ENCODE measurements around the gene WRNIP1.

Gene WRNIP1

GRCh38 chr6:2821554-2821953 is 56.4 kb downstream of the WRNIP1 start:
- Histone ChIP-seq H3K4me3 (ENCODE audit: low read depth, low read length) (no peak overlapping the region), H3K27me3 (ENCODE audit: insufficient read depth, low read length) (no peaks in the 10 kb centered on the region), H3K27ac (ENCODE audit: low read depth, low read length) (no peak overlapping the region), H2AFZ (ENCODE audit: low read length, unreplicated experiment) (no peak overlapping the region), H3K4me1 (ENCODE audit: control insufficient read depth, insufficient read depth, low read length, unreplicated experiment) (peaks cover 21% of the 10 kb centered on the region), H3K79me2 (ENCODE audit: control insufficient read depth, insufficient read depth, low read length, unreplicated experiment) (no peaks in the 10 kb centered on the region), H3K36me3 (ENCODE audit: insufficient read depth, low read length) (no peaks in the 10 kb centered on the region; the same call in 1 of the 2 replicates)

GRCh38 chr6:2823104-2823850 is 58.1 kb downstream of the WRNIP1 start:
- no peak overlapping the region for H3K27ac ChIP-seq (ENCODE audit: low read depth, low read length)
- H2AFZ ChIP-seq (ENCODE audit: low read length, unreplicated experiment): no peak overlapping the region

GRCh38 chr6:2826131-2826530 is 60.9 kb downstream of the WRNIP1 start:
- Histone ChIP-seq H3K27ac (ENCODE audit: low read depth, low read length) (no peak overlapping the region), H3K27me3 (ENCODE audit: insufficient read depth, low read length) (no peaks in the 10 kb centered on the region), H3K4me3 (ENCODE audit: low read depth, low read length) (no peak overlapping the region), H3K4me1 (ENCODE audit: control insufficient read depth, insufficient read depth, low read length, unreplicated experiment) (no peaks in the 10 kb centered on the region), H2AFZ (ENCODE audit: low read length, unreplicated experiment) (no peak overlapping the region), H3K36me3 (ENCODE audit: insufficient read depth, low read length) (0 out of 2 replicates have a peak, but pooled peaks cover 2% of the 10 kb centered on the region), H3K79me2 (ENCODE audit: control insufficient read depth, insufficient read depth, low read length, unreplicated experiment) (no peaks in the 10 kb centered on the region)

More at GRCh38 chr6:2823104-2823850, 58.1 kb downstream of the WRNIP1 start:
- Histone ChIP-seq H3K4me3 (ENCODE audit: low read depth, low read length) (no peak overlapping the region), H3K79me2 (ENCODE audit: control insufficient read depth, insufficient read depth, low read length, unreplicated experiment) (no peaks in the 10 kb centered on the region), H3K27me3 (ENCODE audit: insufficient read depth, low read length) (no peaks in the 10 kb centered on the region), H3K4me1 (ENCODE audit: control insufficient read depth, insufficient read depth, low read length, unreplicated experiment) (peaks cover 12% of the 10 kb centered on the region), H3K36me3 (ENCODE audit: insufficient read depth, low read length) (no peaks in the 10 kb centered on the region)

- Histone ChIP-seq H3K79me2 (ENCODE audit: control insufficient read depth, insufficient read depth, low read length, unreplicated experiment) (no peaks in the 10 kb centered on the region), H3K36me3 (ENCODE audit: insufficient read depth, low read length) (0 out of 2 replicates have a peak, but pooled peaks cover 3% of the 10 kb centered on the region), H2AFZ (ENCODE audit: low read length, unreplicated experiment) (no peak overlapping the region), H3K4me3 (ENCODE audit: low read depth, low read length) (no peak overlapping the region), H3K27ac (ENCODE audit: low read depth, low read length) (no peak overlapping the region), H3K4me1 (ENCODE audit: control insufficient read depth, insufficient read depth, low read length, unreplicated experiment) (no peaks in the 10 kb centered on the region), H3K27me3 (ENCODE audit: insufficient read depth, low read length) (no peaks in the 10 kb centered on the region)
Observed at GRCh38 chr6:2827142-2827541, 61.9 kb downstream of the WRNIP1 start.

GRCh38 chr6:2828629-2829028 is 63.4 kb downstream of the WRNIP1 start:
- Histone ChIP-seq H3K4me3 (ENCODE audit: low read depth, low read length) (no peak overlapping the region), H3K36me3 (ENCODE audit: insufficient read depth, low read length) (peaks cover 12% of the 10 kb centered on the region; the same call in 1 of the 2 replicates), H2AFZ (ENCODE audit: low read length, unreplicated experiment) (no peak overlapping the region), H3K4me1 (ENCODE audit: control insufficient read depth, insufficient read depth, low read length, unreplicated experiment) (no peaks in the 10 kb centered on the region), H3K79me2 (ENCODE audit: control insufficient read depth, insufficient read depth, low read length, unreplicated experiment) (no peaks in the 10 kb centered on the region), H3K27ac (ENCODE audit: low read depth, low read length) (no peak overlapping the region), H3K27me3 (ENCODE audit: insufficient read depth, low read length) (no peaks in the 10 kb centered on the region)

GRCh38 chr6:2829253-2829652 is 64.1 kb downstream of the WRNIP1 start:
- H3K4me3 ChIP-seq (ENCODE audit: low read depth, low read length): no peak overlapping the region
- no peak overlapping the region for H2AFZ ChIP-seq (ENCODE audit: low read length, unreplicated experiment)
- H3K79me2 ChIP-seq (ENCODE audit: control insufficient read depth, insufficient read depth, low read length, unreplicated experiment): no peaks in the 10 kb centered on the region
- no peaks in the 10 kb centered on the region for H3K27me3 ChIP-seq (ENCODE audit: insufficient read depth, low read length)
- no peaks in the 10 kb centered on the region for H3K4me1 ChIP-seq (ENCODE audit: control insufficient read depth, insufficient read depth, low read length, unreplicated experiment)
- peaks cover 13% of the 10 kb centered on the region; the same call in 1 of the 2 replicates for H3K36me3 ChIP-seq (ENCODE audit: insufficient read depth, low read length)
- H3K27ac ChIP-seq (ENCODE audit: low read depth, low read length): no peak overlapping the region

GRCh38 chr6:2830183-2830582 is 65.0 kb downstream of the WRNIP1 start:
- no peak overlapping the region for H3K27ac ChIP-seq (ENCODE audit: low read depth, low read length)

GRCh38 chr6:2831392-2831791 is 66.2 kb downstream of the WRNIP1 start:
- no peak overlapping the region for H3K4me3 ChIP-seq (ENCODE audit: low read depth, low read length)
- no peak overlapping the region for H2AFZ ChIP-seq (ENCODE audit: low read length, unreplicated experiment)
- H3K36me3 ChIP-seq (ENCODE audit: insufficient read depth, low read length): peaks cover 23% of the 10 kb centered on the region
- no peak overlapping the region for H3K27ac ChIP-seq (ENCODE audit: low read depth, low read length)
- H3K4me1 ChIP-seq (ENCODE audit: control insufficient read depth, insufficient read depth, low read length, unreplicated experiment): no peaks in the 10 kb centered on the region
- no peaks in the 10 kb centered on the region for H3K27me3 ChIP-seq (ENCODE audit: insufficient read depth, low read length)
- no peaks in the 10 kb centered on the region for H3K79me2 ChIP-seq (ENCODE audit: control insufficient read depth, insufficient read depth, low read length, unreplicated experiment)

More at GRCh38 chr6:2830183-2830582, 65.0 kb downstream of the WRNIP1 start:
- no peak overlapping the region for H3K4me3 ChIP-seq (ENCODE audit: low read depth, low read length)
- no peaks in the 10 kb centered on the region for H3K79me2 ChIP-seq (ENCODE audit: control insufficient read depth, insufficient read depth, low read length, unreplicated experiment)
- peaks cover 14% of the 10 kb centered on the region for H3K36me3 ChIP-seq (ENCODE audit: insufficient read depth, low read length)
- H2AFZ ChIP-seq (ENCODE audit: low read length, unreplicated experiment): no peak overlapping the region
- H3K27me3 ChIP-seq (ENCODE audit: insufficient read depth, low read length): no peaks in the 10 kb centered on the region
- H3K4me1 ChIP-seq (ENCODE audit: control insufficient read depth, insufficient read depth, low read length, unreplicated experiment): no peaks in the 10 kb centered on the region

- H3K27me3 ChIP-seq (ENCODE audit: insufficient read depth, low read length): no peaks in the 10 kb centered on the region
- H3K36me3 ChIP-seq (ENCODE audit: insufficient read depth, low read length): peaks cover 34% of the 10 kb centered on the region
- H3K4me1 ChIP-seq (ENCODE audit: control insufficient read depth, insufficient read depth, low read length, unreplicated experiment): peaks cover 10% of the 10 kb centered on the region
- H3K79me2 ChIP-seq (ENCODE audit: control insufficient read depth, insufficient read depth, low read length, unreplicated experiment): no peaks in the 10 kb centered on the region
- no peak overlapping the region for H3K4me3 ChIP-seq (ENCODE audit: low read depth, low read length)
- no peak overlapping the region for H2AFZ ChIP-seq (ENCODE audit: low read length, unreplicated experiment)
- no peak overlapping the region for H3K27ac ChIP-seq (ENCODE audit: low read depth, low read length)
Observed at GRCh38 chr6:2834262-2834661, 69.1 kb downstream of the WRNIP1 start.

Data from ACC112 (cell line).